Activated CD4-positive, alpha-beta memory T cell treated with anti-CD3 and anti-CD28 coated beads, Interleukin-2, amount 10 ng/mL, durations not matched to agents 7 days and 5 days (primary cell): ENCODE data around the gene IMMP2L. TPM values are rescaled to one million over a fixed set of nuclear protein-coding genes. Genes with fewer than 3 reads are reported as not detected.

Experiments
- CTCF ChIA-PET: fragments of 350-600 bp; sonication (Branson Sonifier 250); formaldehyde crosslinking; loops from one replicate; lab custom pipeline; 2021; ENCODE audit warnings: antibody characterized with exemption, inconsistent platforms; lab: Charles Lee
- POLR2A ChIA-PET: fragments of 350-600 bp; sonication (Branson Sonifier 250); formaldehyde crosslinking; loops from one replicate; lab custom pipeline; 2021; ENCODE audit warnings: antibody characterized with exemption; lab: Charles Lee
- DNase-seq: peaks from one replicate; pipeline ENCODE4 v3.0.0-alpha.2; 2020
- H3K27ac Mint-ChIP-seq: one replicate; pipeline ENCODE4 v1.8.0; 2021; ENCODE audit warnings: mild to moderate bottlenecking, mixed read lengths
- H3K27me3 Mint-ChIP-seq: one replicate; pipeline ENCODE4 v1.8.0; 2021; ENCODE audit warnings: mixed read lengths
- H3K36me3 Mint-ChIP-seq: one replicate; pipeline ENCODE4 v1.8.0; 2021; ENCODE audit warnings: low read depth, mixed read lengths
- H3K4me1 Mint-ChIP-seq: one replicate; pipeline ENCODE4 v1.8.0; 2021; ENCODE audit warnings: mixed read lengths
- H3K4me3 Mint-ChIP-seq: one replicate; pipeline ENCODE4 v1.8.0; 2021; ENCODE audit warnings: mild to moderate bottlenecking, mixed read lengths
- H3K9me3 Mint-ChIP-seq: one replicate; pipeline ENCODE4 v1.8.0; 2021; ENCODE audit warnings: mixed read lengths
- total RNA-seq, 2 experiments: library from RNA; stranded (reverse); gene quantifications; one replicate each; pipeline ENCODE4 v1.2.3, GENCODE V29; 2021

The IMMP2L gene
- total RNA-seq, 2 experiments from 2014 or later, result 5.9 to 7.6 TPM

DNA sequence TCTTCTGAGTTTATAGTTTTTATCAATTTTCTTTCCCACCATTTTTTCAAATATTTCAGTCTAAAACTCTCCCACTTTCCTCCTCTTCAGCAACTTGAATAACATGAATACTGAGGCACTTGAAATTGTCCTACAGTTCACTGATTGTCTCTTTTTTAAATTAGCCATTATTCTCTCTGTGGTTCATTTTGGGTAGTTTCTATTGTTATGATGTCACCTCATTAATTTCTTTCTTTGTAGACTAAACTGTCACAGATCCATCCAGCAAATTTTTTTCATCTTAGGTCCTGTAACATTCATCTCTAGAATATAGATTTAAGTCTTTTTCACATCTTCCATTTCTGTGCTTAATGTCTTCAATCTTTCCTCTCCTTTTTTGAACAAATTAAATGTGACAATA is 326.6 kb downstream of the IMMP2L start:
- Mint-ChIP-seq H3K27ac (no peak overlapping the region), H3K4me3 (no peak overlapping the region), H3K27me3 (no peaks in the 10 kb centered on the region), H3K4me1 (peaks cover 16% of the 10 kb centered on the region), H3K9me3 (no peaks in the 10 kb centered on the region), H3K36me3 (peaks cover 3% of the 10 kb centered on the region)
- POLR2A ChIA-PET, result no interaction called here
- DNase-seq, result no peak
- CTCF ChIA-PET, result no interaction called here

DNA sequence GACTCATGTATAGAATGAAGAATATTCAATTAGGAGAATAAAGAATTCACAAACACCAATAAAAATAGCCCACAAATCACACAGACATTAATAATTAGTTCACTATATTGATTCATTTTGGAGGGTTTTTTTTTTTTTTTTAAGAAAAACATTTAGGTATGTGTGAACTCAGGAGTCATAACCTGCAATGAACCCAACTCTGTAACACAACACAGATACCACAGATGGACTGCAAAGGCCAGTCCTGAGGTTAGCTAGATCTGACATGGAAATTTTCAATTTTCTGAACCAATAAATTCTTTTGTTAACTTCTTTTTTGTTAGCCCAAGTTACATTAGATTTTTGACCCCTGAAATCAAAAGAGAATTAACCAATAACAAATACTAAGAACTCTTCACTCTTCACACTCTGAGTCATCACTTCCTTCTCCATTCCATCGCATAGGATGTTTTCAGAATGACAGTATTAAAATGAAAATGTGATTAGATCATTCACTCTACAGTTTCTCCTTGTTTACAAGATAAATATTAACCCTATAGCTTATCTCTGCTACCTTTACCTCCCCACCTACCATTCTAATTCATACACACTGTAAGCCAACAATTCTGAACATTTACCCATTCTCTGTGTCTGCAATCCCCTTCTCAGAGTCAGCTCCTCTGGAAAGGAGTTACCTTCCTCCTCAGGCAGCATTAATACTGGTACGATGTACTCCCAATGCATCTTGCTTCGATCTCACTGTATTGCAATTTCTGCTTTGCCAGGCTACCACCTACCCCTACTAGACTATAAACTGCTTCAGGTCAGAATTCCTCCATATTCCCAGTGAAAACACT is 329.8 kb downstream of the IMMP2L start:
- POLR2A ChIA-PET, result no interaction called here
- peaks cover 3% of the 10 kb centered on the region for H3K36me3 Mint-ChIP-seq
- no peaks in the 10 kb centered on the region for H3K9me3 Mint-ChIP-seq
- no peaks in the 10 kb centered on the region for H3K27me3 Mint-ChIP-seq
- no peak for DNase-seq
- H3K4me1 Mint-ChIP-seq, result peaks cover 11% of the 10 kb centered on the region
- H3K4me3 Mint-ChIP-seq, result no peak overlapping the region
- CTCF ChIA-PET, result no interaction called here
- no peak overlapping the region for H3K27ac Mint-ChIP-seq

- H3K27ac Mint-ChIP-seq, result no peak overlapping the region
- no peaks in the 10 kb centered on the region for H3K9me3 Mint-ChIP-seq
- no peak for DNase-seq
- no peaks in the 10 kb centered on the region for H3K36me3 Mint-ChIP-seq
- CTCF ChIA-PET, result no interaction called here
- H3K4me3 Mint-ChIP-seq, result no peak overlapping the region
- POLR2A ChIA-PET, result no interaction called here
- peaks cover 11% of the 10 kb centered on the region for H3K4me1 Mint-ChIP-seq
- H3K27me3 Mint-ChIP-seq, result no peaks in the 10 kb centered on the region
Measured at GRCh38 chr7:111229916-111230315, 332.4 kb downstream of the IMMP2L start.

GRCh38 chr7:111229181-111229740 is 333.0 kb downstream of the IMMP2L start:
- no peak overlapping the region for H3K27ac Mint-ChIP-seq
- ChIA-PET CTCF (no interaction called here), POLR2A (no interaction called here)
- no peaks in the 10 kb centered on the region for H3K36me3 Mint-ChIP-seq
- H3K4me1 Mint-ChIP-seq, result peaks cover 11% of the 10 kb centered on the region
- no peaks in the 10 kb centered on the region for H3K9me3 Mint-ChIP-seq
- no peak overlapping the region for H3K4me3 Mint-ChIP-seq
- H3K27me3 Mint-ChIP-seq, result no peaks in the 10 kb centered on the region
- DNase-seq, result no peak

- H3K36me3 Mint-ChIP-seq, result no peaks in the 10 kb centered on the region
- peaks cover 11% of the 10 kb centered on the region for H3K4me1 Mint-ChIP-seq
- no peak for DNase-seq
- ChIA-PET POLR2A (no interaction called here), CTCF (no interaction called here)
- H3K4me3 Mint-ChIP-seq, result no peak overlapping the region
- no peaks in the 10 kb centered on the region for H3K27me3 Mint-ChIP-seq
- H3K9me3 Mint-ChIP-seq, result no peaks in the 10 kb centered on the region
- no peak overlapping the region for H3K27ac Mint-ChIP-seq
Measured at GRCh38 chr7:111228437-111228836, 333.9 kb downstream of the IMMP2L start.

- Mint-ChIP-seq H3K27me3 (no peaks in the 10 kb centered on the region), H3K4me3 (no peak overlapping the region), H3K36me3 (no peaks in the 10 kb centered on the region), H3K9me3 (no peaks in the 10 kb centered on the region), H3K4me1 (peaks cover 3% of the 10 kb centered on the region), H3K27ac (no peak overlapping the region)
- DNase-seq, result no peak
- ChIA-PET CTCF (no interaction called here), POLR2A (no interaction called here)
Measured at GRCh38 chr7:111226800-111227199, 335.5 kb downstream of the IMMP2L start.

- Mint-ChIP-seq H3K36me3 (no peaks in the 10 kb centered on the region), H3K27ac (no peak overlapping the region), H3K4me3 (no peak overlapping the region), H3K27me3 (no peaks in the 10 kb centered on the region), H3K9me3 (no peaks in the 10 kb centered on the region), H3K4me1 (no peaks in the 10 kb centered on the region)
- no peak for DNase-seq
- CTCF ChIA-PET, result no interaction called here
- POLR2A ChIA-PET, result no interaction called here
Measured at GRCh38 chr7:111224354-111225231, 337.7 kb downstream of the IMMP2L start.

- H3K4me3 Mint-ChIP-seq, result no peak overlapping the region
- CTCF ChIA-PET, result no interaction called here
- no peaks in the 10 kb centered on the region for H3K4me1 Mint-ChIP-seq
- H3K27me3 Mint-ChIP-seq, result no peaks in the 10 kb centered on the region
- H3K27ac Mint-ChIP-seq, result no peak overlapping the region
- H3K9me3 Mint-ChIP-seq, result no peaks in the 10 kb centered on the region
- no peaks in the 10 kb centered on the region for H3K36me3 Mint-ChIP-seq
- POLR2A ChIA-PET, result no interaction called here
- no peak for DNase-seq
Measured at GRCh38 chr7:111223802-111224253, 338.5 kb downstream of the IMMP2L start.

GRCh38 chr7:111215550-111215949 is 346.7 kb downstream of the IMMP2L start:
- Mint-ChIP-seq H3K4me3 (no peak overlapping the region), H3K27ac (no peak overlapping the region), H3K36me3 (no peaks in the 10 kb centered on the region), H3K9me3 (no peaks in the 10 kb centered on the region), H3K27me3 (no peaks in the 10 kb centered on the region), H3K4me1 (peaks cover 4% of the 10 kb centered on the region)
- no peak for DNase-seq
- ChIA-PET POLR2A (no interaction called here), CTCF (interaction anchor here (0.9 kb wide), 1 partner anchor 20 kb away, joined by 3 read pairs; no protein-coding TSS in a partner anchor)

DNA sequence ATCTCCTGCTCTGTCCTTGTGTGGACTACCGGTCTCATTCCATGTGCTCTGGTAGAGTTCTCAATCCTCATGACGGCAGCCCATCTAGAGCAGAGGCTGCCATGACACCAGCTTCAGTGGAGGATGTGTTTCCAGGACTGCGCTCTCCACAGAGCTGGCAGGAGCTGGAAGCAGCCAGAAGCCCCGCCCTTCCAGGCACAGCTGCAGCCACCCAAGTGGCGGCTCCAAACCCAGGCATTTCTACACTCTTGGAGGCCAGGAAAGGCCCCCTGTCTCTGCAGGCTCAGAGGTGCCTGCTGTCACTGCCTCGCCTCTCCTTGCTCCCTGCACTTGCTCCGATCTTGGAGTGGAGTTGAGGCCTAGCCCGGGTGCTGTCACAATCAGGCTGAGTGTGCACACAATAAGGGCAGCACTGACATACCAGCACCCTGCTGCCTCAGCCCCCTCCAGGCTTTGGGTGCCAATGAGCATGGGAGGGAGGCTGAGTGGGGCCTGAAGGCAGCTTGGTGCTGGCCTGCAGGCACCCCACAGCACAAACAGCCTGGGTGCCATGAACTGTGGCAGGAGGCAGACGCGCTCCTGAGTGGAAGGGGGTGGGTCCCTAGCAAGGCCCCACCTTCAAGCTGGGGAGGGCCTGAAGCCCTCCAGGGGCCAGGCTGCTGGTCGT is 349.3 kb downstream of the IMMP2L start:
- Mint-ChIP-seq H3K9me3 (no peaks in the 10 kb centered on the region), H3K27me3 (no peaks in the 10 kb centered on the region), H3K36me3 (no peaks in the 10 kb centered on the region), H3K27ac (no peak overlapping the region), H3K4me1 (peaks cover 4% of the 10 kb centered on the region), H3K4me3 (no peak overlapping the region)
- ChIA-PET CTCF (no interaction called here), POLR2A (no interaction called here)
- DNase-seq, result no peak

DNA sequence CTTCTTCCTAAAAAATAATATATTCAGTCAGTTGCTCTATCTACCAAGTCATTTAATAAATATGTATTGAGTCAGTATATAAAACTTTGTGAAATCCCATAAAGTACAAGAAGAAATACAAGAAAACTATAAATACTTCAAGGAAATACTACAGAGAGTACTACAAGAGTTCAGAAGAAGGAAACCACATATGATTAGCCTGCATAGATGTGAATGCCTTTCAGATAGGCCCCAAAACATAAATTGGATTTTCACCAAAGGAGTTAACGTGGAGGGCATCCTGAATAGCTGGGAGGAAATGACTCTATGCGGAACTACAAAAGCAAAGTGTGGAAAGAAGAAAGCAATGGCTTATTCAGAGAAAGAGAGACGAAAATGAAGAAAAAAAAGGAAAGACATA is 351.3 kb downstream of the IMMP2L start:
- POLR2A ChIA-PET, result no interaction called here
- peaks cover 4% of the 10 kb centered on the region for H3K4me1 Mint-ChIP-seq
- H3K9me3 Mint-ChIP-seq, result no peaks in the 10 kb centered on the region
- H3K27ac Mint-ChIP-seq, result no peak overlapping the region
- H3K27me3 Mint-ChIP-seq, result no peaks in the 10 kb centered on the region
- CTCF ChIA-PET, result no interaction called here
- no peaks in the 10 kb centered on the region for H3K36me3 Mint-ChIP-seq
- no peak for DNase-seq
- no peak overlapping the region for H3K4me3 Mint-ChIP-seq

DNA sequence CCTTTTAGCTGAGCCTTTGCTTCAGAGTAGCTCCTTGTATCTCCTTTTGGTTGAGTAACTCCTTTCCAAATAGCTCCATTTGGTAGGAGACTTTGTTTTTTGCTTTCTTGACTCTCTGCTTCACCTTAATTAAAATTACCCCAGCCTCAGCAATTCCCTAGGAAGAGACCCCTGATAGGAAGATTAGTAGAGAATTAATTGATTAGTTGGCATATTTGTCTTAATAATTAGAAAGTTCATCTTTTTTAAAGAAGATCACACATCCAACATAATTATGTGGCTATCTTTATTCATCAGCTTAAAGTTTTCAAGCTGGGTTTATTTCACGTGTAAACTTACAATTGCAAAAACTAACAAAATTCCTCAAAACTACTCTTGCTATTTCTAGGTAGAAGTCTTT is 352.2 kb downstream of the IMMP2L start:
- H3K27ac Mint-ChIP-seq, result no peak overlapping the region
- no peak overlapping the region for H3K4me3 Mint-ChIP-seq
- H3K9me3 Mint-ChIP-seq, result no peaks in the 10 kb centered on the region
- ChIA-PET CTCF (no interaction called here), POLR2A (no interaction called here)
- H3K36me3 Mint-ChIP-seq, result no peaks in the 10 kb centered on the region
- no peak for DNase-seq
- H3K27me3 Mint-ChIP-seq, result no peaks in the 10 kb centered on the region
- H3K4me1 Mint-ChIP-seq, result peaks cover 2% of the 10 kb centered on the region

DNA sequence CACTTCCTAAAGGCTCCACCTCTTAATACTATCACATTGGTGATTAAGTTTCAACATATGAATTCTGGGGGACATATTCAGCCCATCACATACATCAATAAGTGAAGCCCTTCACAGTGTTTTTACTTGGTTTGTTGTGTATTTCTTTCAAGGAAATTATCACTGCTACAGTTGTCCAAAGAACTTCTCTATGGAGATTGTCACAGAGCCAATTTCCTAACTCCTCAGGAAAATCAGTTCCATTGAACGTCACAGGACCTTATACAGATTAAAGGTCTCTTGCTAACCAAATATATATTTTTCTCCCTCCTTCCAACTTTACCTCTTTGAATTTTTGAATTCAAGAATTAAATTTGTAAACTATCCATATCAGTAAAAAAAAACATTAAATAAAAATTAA is 357.0 kb downstream of the IMMP2L start:
- H3K27ac Mint-ChIP-seq, result no peak overlapping the region
- H3K36me3 Mint-ChIP-seq, result no peaks in the 10 kb centered on the region
- no peaks in the 10 kb centered on the region for H3K4me1 Mint-ChIP-seq
- no peak overlapping the region for H3K4me3 Mint-ChIP-seq
- CTCF ChIA-PET, result no interaction called here
- POLR2A ChIA-PET, result no interaction called here
- H3K9me3 Mint-ChIP-seq, result no peaks in the 10 kb centered on the region
- no peaks in the 10 kb centered on the region for H3K27me3 Mint-ChIP-seq
- no peak for DNase-seq
